HG02870 (cell line): Measurements from ENCODE around the gene BUB1.
"Not testable (repeated sequence)": the region's sequence is repeated elsewhere in the genome, so short reads cannot be mapped to it uniquely, and the experiment has no call there.

ENCODE experiments used
- ATAC-seq: cut with Tn5 transposase; IDR thresholded peaks from one replicate; pipeline ENCODE4 v1.9.1; 2021; ENCODE audit warnings: mild to moderate bottlenecking, moderate library complexity; ENCODE audit not compliant: unreplicated experiment

The BUB1 gene

DNA sequence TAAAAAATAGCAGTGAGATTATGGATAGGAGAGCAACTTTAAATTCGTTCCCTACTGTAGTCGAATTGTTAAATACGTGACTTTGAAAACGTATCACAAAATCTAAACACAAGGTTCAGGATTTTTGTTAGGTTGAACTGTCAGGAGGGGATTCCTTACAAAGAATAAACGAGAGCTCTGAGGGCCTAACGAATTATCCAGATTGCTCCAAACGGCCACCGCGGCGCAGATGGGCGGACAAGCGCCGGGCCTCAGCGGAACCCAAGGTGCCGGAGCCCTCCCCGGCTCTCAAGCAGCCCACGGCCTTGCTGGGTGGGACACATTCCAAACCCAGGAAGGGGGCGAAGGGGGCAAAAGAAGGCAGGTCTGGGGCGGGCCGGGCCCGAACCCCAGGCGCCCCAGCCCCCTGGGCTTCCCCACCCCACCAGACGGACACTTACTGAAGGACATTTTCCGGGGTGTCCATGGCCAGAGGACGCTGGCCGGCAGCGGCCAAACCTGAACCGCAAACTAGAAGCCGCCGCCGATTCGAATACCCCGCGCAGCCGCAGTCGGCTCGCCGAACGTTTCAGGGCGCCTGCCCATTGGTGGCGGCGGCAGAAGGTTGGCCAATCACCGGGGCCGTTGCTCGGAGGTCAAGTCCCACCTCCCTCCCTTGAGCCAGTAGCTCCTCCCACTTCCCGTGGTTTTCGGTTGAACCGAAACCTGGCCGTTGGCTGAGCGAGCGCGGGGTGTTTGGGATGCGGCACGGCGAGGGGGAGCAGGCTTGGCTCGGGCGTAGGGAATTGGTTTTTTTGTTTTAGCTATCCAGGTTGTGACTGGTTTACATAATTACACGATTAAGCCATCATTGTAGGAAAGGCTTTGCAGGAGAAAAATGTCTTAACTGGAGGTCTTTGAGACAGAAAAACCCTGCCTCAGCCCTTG, at the start of gene BUB1:
Gene BUB1 (minus strand): TSS at position 534 of the 927 bp plus-strand sequence. CDS start 68 bp downstream, at position 466.
- ATAC-seq, result peak; percentile 65

DNA sequence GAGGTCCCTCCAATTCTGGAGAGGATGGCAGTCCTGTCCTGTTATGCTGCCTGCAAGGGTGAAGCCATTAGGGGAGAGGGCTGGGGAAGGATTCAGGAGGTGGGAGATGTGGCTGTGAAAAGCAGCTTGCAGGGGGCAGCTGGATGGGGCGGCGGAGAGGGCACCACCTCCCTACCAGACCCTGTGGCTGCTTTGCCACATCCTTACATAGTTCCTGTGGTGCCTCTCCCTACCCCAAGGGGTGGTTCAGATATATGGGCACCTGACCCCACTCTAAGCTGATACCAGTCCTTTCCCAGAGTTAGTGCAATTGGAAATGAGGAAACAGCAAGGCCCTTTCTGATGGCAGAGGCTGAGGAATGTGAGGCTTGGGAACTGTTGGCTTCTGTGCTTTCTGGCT, 48.4 kb upstream of the BUB1 start:
- ATAC-seq, result no peak

DNA sequence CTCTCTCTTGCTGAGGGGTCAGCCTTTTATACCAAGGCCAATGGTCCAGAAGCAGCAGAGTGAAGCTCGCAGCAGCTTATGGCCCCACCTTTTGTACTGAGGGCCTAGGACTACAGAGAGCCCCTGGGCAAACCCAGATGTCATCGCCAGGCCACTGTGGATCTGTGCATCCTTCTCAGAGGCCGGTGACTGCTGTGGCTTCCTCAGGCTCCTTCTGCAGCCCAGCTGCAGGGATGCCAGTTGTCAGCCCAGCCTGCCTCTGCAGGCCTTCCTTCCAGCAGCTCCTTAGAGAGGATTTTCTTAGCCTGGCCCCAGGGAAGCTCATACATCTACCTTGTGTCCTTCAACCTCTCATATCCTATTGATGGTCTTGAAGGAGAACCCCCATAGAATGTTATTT, 48.0 kb upstream of the BUB1 start:
- ATAC-seq, result no peak

DNA sequence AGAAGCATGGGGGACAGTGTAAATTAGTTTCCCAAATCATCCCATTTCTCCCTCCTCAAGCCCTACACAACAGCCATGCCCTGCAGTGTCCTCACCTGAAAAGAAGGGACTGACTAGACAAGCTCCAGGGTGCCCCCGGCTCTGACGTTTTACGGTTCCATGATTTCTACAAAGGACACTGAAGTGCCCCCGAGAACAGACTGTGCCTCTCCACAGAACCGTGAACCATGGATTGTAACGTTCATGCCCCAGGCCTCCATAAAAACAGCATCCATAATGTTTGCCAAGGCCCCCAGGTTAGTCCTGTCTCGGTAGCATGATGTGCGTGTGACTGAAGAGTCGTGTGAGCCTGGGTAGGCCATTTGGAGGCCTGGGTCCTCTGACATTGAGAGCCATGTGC, 47.5 kb upstream of the BUB1 start:
- ATAC-seq, result no peak

DNA sequence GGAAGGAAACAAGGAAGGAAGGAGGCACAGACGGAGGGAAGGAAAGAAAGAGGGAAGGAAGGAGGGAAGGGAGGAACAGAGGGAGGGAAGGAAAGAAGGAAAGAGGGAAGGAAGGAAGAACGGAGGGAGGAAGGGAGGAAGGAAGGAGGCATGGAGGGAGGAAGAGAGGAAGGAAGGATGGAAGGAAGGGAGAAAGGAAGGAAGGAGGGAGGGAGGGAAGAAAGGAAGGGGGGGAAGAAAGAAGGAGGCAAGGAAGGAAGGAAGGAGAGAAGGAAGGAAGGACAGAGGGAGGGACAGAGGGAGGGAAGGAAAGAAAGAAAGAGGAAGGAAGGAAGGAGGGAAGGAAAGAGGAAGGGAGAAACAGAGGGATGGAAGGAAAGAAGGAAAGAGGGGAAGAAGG, 47.0 kb upstream of the BUB1 start:
- no peak for ATAC-seq

DNA sequence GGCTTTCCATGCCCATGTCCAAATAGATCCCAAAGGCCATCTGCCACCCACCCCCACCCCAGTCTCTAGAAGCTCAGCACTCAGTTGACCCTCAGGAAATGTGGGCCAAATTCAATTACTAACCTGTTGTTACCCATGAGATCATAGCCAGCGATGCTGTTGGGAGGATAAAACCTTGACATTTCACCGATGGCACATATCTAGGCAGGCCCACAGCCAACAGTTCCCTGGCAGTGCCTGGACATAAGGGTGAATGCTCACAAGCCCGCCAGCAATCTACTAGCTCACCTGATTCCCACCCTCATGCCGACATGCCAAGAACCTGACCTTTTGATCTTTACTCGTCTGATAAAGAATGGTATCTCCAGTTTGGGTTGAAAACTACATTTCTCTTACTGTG, 42.7 kb upstream of the BUB1 start:
- ATAC-seq, result no peak

DNA sequence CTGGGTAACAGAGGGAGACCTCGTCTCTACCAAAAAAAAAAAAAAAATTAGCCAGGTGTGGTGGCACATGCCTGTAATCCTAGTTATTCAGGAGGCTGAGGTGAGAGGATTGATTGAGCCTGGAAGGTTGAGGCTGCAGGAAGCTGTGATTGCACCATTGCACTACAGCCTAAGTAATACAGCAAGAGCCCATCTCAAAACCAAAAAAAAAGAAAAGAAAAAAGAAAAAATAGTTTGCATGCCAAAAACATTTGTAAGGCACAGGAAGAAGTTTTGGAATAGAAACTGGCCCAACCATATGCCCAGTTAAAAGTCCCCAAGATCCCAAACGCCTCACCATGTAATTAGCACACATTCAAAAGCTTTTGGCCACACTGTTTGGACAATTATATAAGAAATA, 41.1 kb upstream of the BUB1 start:
- ATAC-seq, result no peak

DNA sequence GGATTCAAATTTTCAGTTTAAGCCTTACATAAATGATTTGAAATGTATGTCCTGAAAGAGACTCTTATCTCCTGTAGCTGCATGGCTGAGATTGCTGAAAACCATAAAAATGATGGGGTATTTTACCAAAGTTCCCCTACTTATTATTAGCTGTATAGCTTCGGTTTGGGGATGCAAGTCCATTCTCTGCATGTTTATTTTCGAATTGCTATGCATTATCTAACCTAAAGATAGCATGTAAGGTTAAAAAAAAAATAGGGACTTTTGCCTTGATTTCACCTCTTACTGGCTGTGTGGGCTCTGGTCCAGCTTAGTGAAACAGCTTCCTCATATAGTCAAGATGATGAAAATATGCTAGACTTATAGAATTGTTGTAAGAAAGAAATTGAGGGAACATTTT, 40.5 kb upstream of the BUB1 start:
- no peak for ATAC-seq

DNA sequence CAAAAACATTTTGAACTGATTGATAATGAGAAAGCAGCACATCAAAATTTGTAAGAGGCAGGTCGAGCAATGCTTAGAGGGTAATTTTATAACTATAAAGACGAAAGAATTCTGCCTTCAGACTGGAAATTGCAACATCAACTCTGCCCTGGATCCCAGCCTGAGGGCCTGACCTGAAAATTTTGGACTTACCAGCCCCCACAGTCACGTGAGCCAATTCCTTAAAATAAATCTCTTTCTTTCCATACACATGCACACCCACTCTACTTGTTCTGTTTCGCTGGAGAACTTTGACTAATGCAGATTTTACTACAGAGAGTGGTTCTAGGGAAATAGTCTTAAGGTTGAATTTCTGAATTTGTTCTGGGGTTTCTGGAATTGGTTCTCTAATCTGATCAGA, 39.9 kb upstream of the BUB1 start:
- ATAC-seq, result no peak

DNA sequence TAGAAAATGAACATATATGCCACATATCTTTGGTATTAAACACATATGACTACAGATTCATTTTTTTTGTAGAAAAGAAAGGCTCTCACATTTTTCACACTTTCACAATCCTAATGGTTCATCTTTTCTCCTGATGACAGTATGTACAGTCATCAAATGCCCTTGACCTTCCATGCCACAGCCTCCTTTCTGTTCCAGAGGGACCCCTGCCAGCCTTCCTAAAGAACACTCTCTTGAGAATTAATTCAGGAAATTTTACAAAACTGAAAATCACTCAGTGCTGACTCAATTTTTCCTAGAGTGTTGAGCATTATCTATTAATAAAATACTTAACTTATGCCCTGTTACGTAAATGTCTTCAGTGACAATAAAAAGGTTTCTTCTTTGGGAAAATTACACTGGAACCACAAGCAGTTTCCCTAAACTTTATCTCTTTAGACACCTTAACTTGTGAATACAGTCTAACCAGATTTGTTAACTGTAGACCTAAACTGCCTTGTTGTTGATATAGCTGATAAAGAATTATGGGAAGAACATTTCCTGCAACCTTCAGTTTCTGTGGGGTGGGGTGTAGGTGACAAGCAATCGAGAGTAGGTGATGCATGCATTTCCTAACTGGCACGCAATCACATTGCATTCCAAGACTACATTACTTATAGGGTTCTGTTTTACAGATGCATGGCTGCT, 39.2 kb upstream of the BUB1 start:
- no peak for ATAC-seq

DNA sequence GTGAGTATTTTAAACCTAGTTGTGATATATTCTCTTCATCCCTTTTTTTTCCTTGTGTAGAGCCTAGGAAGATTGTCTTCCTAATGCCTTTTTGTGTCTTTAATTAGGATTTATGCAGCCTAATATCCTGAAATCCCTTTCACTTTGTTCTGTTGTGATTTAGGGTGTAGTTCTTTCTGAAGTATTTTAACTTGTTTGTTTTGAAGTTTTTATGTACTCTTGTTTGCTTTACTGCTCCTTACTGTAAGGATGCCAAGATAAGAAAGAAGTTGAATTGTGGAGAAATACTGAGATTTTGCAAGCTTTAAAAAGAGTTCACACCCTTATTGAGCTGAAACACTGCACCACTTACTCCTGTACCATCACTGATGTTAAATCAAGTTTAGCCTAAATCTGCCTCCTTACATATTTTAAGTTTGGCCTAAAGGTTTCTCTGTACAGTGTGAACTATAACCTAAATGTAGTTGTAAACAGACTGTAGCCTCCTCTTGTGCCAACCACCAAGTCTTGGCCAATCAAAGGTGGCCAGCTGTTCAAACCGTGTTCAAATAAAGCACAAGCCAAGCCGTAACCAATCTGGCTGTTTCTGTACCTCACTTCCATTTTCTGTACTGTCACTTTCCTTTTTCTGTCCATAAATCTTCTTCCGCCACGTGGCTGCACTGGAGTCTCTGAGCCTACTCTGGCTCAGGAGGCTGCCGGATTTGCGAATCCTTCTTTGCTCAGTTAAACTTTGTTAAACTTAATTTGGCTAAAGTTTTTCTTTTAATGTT, 36.8 kb upstream of the BUB1 start:
- ATAC-seq, result no peak

DNA sequence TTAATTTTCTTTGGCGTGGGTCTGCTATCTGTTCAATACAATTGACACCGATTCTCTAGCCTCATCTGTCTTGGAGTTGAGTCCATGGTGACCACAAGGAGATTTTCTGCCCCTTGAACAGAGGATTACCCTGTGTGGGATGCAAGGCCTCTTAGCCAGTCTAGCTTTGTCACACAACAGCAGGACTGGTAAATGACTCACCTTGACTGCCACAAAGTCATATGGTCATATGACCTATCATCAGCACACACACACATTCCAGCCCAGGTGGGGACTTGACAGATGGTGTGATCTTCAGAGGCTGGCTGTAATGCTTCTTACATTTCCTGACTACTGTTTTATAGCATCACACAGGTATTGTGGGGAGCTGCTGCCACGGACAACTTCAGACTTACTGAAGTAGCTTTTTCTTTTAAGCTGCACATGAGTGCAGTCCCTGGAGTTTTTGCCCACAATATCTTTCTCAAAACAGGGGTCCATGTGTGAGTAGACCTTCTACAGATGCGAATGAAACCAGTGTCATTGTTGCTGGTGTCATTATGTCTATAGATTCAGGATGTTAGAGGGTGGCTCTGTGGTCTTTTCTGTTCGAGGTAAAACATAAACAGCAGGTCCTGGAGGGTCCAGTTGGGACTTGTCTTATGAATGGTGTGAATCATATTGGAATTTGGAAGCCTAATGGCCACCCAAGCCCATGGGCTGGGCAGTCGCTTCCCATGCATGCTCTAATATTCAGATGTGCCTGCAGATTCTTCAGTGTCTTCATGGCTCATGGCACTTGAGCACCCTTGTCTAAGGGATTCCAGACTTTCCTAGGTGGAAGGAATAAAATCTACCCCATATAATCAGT, 35.9 kb upstream of the BUB1 start:
- ATAC-seq, result no peak

DNA sequence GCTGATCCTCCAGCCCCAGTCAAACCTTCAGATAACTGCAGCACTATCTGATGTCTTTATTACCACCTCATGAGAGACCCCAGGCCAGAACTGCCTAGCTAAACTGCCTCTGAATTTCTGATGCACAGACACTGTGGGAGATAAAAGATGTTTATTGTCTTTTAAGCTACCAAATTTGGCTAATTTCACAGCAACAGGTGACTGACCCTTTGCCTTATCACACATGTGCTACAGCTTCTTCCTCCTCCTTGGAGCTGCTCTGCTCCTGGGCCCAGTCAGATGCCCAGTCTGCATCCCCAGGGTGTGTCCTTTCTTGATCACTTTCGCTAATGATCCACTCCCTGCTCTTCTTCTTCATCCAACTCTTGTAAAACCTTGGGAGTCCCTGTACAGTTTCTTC, 34.9 kb upstream of the BUB1 start:
- ATAC-seq, result no peak

DNA sequence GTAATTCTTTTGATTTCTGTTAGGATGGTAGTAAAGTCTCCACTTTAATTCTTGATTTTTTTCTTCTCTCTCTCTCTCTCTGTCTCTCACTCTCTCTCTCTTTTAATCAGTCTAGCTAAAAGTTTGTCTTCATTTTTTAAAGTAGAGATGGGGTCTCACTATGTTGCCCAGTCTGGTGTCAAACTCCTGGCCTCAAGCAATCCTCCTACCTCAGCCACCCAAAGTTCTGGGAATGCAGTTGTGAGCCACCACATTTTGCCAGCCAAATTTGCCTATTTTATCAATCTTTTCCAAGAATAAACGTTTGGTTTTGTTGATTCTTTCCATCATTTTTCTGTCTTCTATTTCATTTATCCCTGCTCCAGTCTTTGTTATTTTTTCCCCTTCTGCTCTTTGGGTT, 30.6 kb upstream of the BUB1 start:
- no peak for ATAC-seq

DNA sequence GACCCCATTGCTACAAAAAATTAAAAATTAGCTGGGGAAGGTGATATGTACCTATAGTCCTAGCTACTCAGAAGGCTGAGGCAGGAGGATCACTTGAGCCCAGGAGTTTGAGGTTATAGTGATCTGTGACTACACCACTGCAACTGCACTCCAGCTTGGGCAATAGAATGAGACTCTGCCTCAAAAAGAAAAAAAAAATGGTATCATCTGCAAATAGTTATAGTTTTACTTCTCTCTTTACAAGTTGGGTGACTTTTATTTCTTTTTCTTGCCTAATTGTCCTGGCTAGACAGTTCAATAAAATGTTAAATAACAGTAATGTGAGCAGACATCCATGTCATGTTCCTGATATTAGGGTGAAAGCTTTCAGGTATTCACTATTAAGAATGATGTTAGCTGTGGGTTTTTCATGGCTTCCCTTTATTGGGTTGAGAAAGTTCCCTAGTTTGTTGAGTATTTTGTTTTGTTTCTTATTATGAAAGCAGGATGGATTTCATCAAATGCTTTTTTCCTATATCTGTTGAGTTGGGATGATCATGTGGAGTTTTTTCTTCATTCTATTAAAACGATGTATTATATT, 29.6 kb upstream of the BUB1 start:
- no peak for ATAC-seq

DNA sequence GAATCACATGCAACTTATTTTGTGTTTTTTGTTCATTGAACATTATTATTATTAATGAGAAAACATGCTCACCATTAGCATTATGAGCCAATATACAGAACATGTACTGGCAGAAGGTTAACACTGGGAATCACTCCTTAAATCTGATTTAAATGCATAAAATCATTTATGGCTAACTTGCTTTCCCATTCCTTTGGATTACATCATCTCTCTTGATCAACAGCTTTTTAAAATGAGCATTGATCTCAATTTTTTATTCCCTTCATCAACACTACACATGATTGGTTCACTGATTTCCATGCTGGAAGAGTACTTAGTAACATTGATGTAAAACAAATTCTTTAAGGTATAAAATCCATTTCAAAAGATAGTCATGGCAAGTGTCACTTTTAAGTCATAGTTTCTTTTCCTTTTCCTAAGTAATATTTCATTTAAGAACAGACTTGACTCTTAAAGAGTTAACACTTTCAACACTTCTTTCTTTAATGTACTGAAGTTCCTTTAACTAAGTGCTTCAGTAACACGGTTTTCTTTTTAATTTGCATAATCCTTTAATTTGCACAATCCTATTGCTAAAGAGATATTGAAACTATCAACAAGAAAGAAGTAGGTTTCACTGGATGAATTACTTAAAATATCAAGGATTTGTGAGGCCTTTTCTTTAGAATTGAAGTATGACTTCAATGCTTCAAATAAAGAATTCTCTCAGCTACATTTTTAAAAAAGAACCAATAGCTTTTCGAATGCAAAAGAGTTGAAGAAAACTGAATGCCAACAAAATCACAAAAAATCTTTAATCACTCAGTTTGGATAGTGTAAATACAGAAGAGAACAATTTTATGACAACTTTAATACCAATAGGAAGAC, 24.9 kb upstream of the BUB1 start:
- no peak for ATAC-seq

DNA sequence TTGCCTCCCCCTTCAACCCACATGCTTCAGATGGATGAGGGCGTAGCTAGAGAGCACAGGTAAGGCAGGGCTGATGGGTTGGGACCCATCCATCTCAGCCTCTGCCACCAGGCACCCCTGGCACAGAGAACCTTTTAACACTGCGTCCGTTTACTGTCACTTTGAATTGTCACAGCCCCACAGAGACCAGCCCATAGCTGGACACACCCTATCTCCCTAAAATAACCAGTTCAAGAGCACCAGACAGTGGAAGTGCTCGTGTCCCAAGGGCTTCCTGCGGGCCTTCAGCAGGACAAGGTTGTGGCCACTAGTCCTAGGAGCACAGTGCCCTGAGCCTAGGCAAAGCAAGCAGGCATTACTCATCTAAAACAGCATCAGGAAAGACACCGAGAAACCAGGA, 20.4 kb upstream of the BUB1 start:
- not testable (repeated sequence) for ATAC-seq

DNA sequence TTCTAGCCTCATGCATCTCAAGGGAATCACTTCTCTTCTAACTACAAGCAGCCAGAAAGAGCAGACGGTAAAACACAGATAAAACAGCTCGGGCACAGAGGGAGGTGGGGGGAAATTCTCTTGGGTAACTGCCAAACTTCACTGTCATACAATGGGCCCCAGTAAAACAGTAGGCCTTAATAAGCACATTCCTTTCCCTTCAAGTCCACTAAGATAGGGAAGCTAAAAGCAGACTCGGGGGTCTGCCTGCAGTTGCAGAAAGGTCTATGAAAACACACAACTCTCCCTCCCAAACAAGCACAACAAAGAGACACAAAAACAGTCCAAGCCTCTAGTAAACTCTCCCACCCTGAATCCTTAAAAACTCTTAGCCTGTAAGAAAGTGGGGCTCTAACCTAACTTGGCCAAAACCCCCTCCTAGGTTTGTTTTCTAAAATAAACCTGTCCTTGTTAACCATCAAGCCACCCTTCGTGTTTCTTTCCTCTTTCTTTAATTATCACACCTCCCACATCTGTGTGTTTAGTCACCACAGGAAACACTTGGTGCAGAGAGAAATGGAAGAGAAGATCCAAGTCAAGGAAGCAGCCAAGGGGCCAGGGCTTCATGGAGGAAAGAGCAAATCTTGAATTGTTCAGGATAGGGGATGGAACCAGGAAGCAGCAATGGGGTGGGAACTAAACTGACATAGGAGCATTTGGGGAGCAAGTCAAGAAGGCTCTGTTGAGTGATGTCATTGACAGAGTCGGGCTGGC, 17.5 kb upstream of the BUB1 start:
- ATAC-seq, result not testable (repeated sequence)
